ENCODE results near the gene S100A12.

GRCh38 chr1:153339802-153340201 lies 35.6 kb downstream of the S100A12 start:
- TF ChIP-seq CTCF (IDR thresholded peaks at IDR 0.05) (no peak), POLR2A (IDR thresholded peaks at IDR 0.05) (no peak)
